Activated T-cell treated with anti-CD3 and anti-CD28 coated beads, Interleukin-2, amount 50 U/mL, for 48 hours (primary cell): ENCODE measurements around the gene MUC20.
"Not testable (repeated sequence)": the region's sequence is repeated elsewhere in the genome, so short reads cannot be mapped to it uniquely, and the experiment has no call there.

ENCODE experiments used
- DNase-seq, 2 experiments: peaks; one replicate each; pipeline ENCODE4 v3.0.0-alpha.2; 2020

MUC20 gene

GRCh38 chr3:195777975-195778374 is 57.2 kb downstream of the MUC20 start:
- DNase-seq: no peak

- not testable (repeated sequence) for DNase-seq
These were observed 60.5 kb downstream of the MUC20 start for GRCh38 chr3:195781236-195781635.
